Fibroblast of gingiva (primary cell): ENCODE measurements around the gene NDUFS2.

Source experiments
- DNase-seq: peaks from one replicate; pipeline ENCODE4 v3.0.0-alpha.2; 2011; ENCODE audit warnings: low read depth

The NDUFS2 gene

DNA sequence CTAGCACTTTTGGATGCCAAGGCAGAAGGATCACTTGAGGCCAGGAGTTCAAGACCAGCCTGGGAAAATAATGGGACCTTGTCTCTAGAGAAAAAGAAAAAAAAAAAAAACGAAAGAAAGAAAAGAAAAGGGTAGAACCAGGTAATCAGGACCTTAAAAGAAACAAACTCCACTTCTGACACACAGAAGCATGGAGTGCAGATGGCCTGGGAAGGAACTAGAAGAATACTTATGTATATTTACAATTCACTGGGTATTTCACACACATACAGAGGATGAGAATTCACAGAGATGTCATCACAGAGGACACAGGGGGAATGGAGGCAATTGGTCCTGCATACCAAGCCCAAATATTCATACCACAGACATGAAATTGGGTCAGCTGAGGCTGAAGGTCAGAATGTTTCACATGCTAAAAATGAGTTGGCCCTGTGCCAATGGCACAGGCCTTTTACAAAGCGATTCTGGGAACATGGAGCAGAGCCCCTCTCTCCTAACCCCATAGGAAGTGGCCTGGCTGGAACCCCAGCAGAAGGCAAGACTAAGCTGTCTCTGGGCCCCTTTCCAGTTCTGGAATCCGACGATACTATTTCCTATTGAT is 29.3 kb upstream of the NDUFS2 start:
- peak; percentile 99 for DNase-seq

DNA sequence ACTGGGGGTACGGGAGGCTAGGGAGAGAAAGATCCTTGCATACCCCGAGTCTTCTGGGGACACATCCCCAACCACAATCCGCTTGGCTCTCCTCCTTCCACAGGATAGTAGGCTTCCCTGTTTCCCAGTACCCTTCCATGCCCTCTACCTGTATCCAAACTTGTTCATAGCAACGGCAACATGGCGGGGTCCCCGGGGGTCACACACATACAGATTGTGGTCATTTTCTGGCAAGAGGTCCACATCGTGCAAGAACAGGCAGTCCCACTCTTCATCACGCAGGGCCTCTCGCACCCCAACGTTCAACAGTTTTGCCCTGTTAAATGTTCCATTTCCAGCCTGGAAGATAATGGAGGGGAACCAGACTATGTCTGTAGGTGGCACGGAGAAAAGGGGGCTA is 28.5 kb upstream of the NDUFS2 start:
- DNase-seq: no peak

DNA sequence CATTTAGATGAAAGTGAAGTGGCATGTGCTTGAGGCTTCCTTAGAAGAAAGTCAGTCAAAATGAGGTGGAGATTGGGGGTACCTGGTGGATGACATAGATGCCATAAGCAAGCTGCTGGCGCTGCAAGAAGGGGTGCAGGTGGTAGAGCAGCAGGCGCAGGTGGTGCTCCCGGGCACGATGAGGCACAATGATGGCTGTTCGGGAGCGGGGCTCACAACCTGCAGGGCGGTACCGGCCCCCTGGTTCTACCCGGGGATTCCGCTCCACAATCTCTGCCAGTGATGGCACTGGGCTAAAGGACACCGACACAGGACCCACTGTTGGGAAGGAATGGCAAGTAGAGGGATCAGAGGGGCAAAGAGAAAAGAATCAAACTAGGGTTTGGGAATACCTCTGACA is 27.3 kb upstream of the NDUFS2 start:
- DNase-seq: no peak

DNA sequence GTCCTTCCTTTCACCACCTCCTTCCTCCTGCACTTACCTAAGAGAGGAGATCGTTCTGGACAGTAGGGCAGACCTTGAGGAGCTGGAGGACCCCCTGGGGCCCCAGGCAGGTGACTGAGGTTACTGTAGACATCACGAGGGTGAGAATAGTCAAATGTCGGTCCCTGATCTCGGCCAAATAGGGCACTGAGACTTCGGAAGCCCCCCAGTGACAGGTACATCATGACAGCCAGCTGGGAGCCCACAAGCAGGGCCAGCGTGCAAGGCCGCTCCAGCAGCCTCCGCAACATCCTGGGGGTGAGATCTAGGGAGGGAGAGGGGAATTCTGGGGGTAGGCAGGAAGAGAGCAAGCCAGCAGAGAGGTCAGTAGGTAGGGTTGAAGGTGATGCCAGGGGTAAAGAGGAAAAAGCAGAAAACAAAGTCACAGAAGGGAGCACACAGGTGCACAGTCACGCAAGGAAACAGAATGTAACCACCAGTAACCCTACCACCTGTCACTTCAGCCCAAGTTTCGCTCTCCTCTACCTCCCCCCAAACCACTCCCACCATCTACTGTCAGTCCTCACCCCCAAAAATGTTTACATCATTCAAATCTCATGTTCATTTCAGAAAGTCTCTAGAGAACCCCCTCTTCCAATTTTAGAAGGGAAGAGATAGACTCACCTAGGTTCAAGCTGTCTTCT is 26.3 kb upstream of the NDUFS2 start:
- DNase-seq: no peak

DNA sequence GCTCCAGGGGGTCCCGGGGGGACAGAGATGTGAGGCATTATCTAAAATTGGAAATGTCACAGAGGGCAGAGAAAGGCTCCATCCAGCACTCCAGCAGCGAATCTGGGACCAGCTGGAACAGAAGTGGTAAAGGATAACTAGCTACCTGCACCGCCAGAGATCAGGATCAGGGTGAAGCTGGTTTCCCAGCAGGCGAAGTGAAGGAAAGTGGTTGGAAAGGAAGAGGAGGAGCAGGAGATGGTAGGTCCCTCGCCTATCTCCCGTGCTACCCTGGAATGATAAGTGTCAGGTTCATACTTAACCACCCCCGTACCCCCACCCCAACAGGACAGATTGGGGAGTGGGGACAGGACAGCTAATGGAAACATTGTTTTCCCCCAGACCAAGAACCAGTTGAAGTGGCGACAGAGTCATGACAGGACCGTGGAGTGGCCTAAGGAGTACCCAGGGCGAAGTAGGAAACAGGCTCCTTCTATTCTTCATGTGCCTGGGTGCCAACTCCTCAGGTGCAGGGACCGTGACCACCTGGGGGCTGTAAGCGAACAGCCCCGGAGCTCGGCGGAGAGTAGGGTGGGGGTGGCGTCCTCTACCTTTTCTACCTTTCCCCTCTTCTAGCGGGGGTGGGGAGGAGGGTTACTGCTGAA is 25.6 kb upstream of the NDUFS2 start:
- no peak for DNase-seq

- peak; percentile 68 for DNase-seq
Observed at GRCh38 chr1:161177112-161177935, 24.8 kb upstream of the NDUFS2 start, which contains the start of gene B4GALT3. TSS of gene B4GALT3 (minus strand) at chr1:161177507. CDS start at chr1:161176060, 1,447 bp downstream.

GRCh38 chr1:161177936-161178244 is 24.3 kb upstream of the NDUFS2 start:
- DNase-seq: no peak

GRCh38 chr1:161179698-161180097 is 22.5 kb upstream of the NDUFS2 start:
- no peak for DNase-seq

GRCh38 chr1:161180639-161181038 is 21.5 kb upstream of the NDUFS2 start:
- DNase-seq: no peak

DNA sequence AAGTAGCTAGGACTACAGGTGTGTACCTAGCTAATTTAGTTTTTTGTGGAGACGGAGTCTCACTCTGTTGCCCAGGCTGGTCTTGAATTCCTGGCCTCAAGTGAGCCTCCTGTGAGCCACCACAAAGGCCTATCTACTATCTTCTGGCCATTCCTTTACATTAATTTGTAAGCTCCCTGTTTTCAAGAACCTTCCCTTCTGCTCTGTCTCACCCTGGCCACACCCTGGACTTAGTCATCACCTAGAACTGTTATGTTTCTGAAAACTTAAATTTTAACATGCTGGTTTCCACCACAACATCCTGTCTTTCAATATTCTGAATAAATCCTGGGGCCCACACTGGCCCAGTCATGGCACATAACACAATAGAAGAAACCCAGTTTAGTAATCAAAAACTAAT is 20.0 kb upstream of the NDUFS2 start:
- DNase-seq: no peak

- peak; percentile 70 for DNase-seq
Observed at GRCh38 chr1:161185282-161185682, 16.9 kb upstream of the NDUFS2 start.

DNA sequence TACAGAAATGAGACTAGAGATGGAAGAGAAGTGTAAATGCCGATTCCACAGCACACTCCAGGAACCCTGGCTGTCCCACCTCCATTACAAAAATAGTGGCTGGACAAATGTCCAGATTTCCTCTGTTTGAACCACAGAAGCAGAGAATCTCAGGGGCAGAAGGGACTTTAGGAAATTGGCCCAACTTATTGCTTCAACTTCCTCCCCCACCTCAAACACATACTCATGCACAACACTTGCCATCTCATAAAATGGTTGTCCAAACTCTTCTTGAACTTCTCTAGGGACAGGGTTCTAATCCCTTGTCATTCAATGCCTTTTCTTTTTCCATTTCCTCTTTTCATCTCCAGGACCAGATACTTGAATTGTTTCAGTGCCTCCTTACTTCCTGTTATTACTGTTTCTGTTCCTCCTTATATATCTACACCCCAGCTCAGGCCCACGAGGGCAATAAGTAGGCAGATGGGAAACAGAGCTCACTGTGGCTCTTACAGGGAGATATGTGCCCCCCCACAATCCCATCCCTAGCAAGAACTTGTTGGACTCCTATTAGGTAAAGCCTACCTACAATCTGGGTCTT is 16.3 kb upstream of the NDUFS2 start:
- no peak for DNase-seq

DNA sequence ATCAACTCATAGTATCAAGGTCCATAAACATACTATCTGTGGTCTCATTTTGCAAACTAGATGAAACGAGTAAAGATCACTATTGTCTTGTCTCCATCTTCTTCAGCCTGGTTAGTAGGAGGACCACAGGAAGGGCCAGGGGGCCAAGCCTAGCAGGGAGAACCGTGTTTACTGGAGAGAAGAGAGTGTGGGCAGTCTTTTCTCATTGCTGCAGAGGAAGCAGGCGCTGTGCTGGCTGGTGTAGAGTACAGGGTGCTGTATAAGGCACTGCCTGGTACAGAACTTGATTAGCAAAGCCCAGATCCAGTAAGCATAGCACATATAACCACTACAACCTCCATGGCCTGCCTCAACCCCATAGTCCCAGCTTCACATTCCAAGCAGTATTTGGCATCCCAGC is 14.9 kb upstream of the NDUFS2 start:
- DNase-seq: no peak

DNA sequence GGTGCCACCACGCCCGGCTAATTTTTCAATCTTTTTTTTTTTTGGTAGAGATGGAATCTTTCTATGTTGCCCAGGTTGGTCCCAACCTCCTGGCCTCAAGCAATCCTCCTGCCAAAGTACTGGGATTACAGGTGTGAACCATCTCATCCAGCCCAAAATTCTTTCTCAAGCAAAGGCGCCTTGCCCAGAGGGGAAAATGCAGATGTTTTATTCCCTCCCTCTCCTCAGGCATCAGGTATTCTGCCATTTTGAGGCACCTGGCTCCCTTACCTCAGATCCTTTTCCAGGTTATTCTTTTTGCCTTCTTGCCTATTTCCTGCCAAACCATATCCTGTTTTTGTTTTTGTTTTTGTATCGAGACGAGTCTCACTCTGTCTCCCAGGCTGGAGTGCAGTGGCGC is 13.8 kb upstream of the NDUFS2 start:
- DNase-seq: no peak

DNA sequence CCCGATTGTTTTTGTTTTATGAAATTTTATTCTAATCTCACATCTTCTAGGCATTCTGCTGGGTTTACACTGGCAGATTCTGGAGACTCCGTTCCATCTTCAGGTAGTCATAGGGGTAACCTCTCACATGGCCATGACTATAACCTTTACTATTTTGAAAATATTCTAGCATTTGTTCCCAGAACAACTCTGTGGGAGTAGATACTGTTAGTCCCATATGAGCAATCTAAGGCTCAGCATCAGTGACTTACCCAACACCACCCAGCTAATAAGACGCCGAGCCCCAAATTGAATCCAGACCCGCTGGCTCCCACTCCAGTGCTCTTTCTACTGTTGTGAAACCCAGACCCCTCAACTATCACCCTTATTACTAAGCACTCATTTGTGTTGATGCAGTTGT is 13.1 kb upstream of the NDUFS2 start:
- peak; percentile 94 for DNase-seq

DNA sequence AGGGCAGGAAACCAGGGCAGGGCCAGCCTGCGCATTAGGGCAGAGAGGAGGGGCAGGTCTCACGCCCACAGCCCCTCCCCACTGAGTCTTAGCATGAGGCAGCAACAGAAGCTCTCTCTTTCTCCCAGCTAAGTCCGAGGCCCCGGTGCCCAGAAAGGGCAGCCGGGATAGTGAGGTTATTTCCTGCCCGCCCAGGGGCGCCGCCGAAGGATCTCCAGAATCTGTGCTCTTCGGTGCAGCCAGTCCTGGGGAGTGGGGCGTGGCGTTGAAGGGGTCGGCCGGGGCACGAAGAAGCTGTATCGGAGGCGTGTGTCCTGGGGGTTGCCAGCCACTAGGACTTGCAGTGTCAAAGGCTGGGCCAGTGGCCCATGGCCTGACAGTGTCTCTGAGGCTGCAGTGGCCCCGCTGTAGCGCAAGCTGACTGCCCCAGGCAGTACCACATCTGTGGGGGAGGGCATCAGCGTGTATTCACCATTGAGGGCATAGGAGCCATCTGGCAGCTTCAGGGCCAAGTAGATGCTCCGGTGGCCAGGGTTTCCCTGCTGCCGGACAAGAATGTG is 11.1 kb upstream of the NDUFS2 start:
- DNase-seq: no peak

DNA sequence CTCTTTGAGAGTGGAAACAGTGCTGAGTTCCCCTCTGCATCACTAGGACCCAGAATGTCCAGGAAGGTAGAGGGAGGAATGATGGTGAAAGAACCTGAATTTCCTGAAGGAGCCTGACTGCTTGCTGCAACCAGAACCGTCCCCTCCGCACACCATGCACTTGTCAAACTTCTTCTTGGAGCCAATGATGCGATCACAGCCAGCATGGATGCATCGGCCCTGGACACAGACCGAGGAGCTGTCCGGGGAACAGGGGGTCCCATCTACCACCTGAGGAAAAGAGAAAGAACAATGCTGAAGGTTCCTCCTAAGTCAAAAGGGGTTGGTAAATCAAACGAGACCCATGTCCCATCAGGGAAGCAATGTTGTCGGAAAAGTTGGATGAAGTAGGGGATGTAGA is 10.2 kb upstream of the NDUFS2 start:
- DNase-seq: no peak

- peak; percentile 66 for DNase-seq
Observed at GRCh38 chr1:161192476-161193465, 9.4 kb upstream of the NDUFS2 start.

DNA sequence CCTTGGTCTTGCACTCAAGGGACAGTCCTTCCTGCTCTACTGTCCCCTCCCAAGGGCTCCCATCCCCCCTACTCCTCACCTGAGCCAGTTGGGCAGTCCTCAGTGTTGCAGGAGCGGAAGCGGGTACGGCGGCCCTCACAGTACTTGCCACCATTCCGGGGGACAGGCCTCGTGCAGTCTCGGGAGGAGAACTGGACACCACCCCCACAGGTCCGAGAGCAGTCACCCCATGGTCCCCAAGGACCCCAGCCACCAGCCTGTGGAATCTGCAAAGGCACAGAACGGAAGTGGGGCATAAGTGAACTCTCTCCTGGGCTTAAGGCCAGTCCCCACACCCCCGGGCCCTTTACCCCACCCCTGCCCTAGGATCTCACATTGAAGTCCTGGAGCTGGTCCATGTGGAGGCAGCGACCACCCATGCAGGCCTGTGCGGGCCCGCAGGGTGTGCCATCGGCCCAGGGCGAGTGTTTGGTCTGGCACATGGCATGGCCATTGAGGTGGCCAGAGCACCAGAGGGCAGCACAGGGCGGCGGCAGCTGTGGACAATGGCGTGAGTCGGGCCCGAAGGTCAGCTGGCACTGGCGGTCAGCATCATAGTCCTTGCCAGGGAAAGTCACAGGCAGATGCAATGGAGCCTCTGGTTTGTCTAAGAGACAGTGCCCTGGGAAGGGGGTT is 8.5 kb upstream of the NDUFS2 start:
- DNase-seq: peak; percentile 69

DNA sequence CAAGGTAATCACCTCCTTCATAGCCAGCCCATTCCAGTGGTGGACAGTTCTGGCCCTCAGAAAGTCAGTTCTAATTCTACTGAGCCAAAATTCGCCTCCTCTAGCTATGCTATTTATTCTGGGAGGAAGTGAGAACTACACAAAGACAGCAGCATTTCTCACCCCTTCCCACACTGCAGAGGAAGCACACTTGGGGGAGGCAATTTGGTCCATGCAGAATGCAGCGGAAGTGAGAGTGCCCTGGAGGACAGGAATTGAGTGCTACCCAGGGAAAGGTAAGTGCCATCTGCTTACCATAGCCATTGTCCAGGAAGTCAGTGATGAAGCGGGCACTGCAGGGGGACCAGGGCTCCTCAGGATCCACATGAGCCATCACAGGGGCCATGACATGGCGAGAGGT is 7.0 kb upstream of the NDUFS2 start:
- DNase-seq: no peak
